PFSK-1 (cell line): ENCODE measurements around the gene SERPINB2.
A peak's percentile ranks its signal among the peaks of the same experiment; 100 is the strongest.

Source experiments
- FOXP2 ChIP-seq: optimal IDR thresholded peaks from 2 replicates; pipeline ENCODE3; 2011; ENCODE audit warnings: borderline replicate concordance, control low read depth, inconsistent platforms; ENCODE audit not compliant: insufficient read depth; ENCODE audit errors: extremely low read length, extremely low read depth
- POLR2AphosphoS5 ChIP-seq: IDR thresholded peaks from 2 replicates; pipeline ENCODE4 v1.6.1; 2012; ENCODE audit warnings: low read depth, mild to moderate bottlenecking, control low read depth, low read length, moderate library complexity
- SIN3A ChIP-seq: IDR thresholded peaks from 2 replicates; pipeline ENCODE4 v1.6.1; 2012; ENCODE audit warnings: mild to moderate bottlenecking, low read length, moderate library complexity, borderline replicate concordance; ENCODE audit not compliant: insufficient read depth
- TAF1 ChIP-seq: IDR thresholded peaks from 2 replicates; pipeline ENCODE4 v1.6.1; 2012; ENCODE audit warnings: low read length, control low read depth, borderline replicate concordance; ENCODE audit not compliant: insufficient read depth
- TF ChIP-seq, protein P1 (sequence below), 2 experiments: IDR thresholded peaks; 2 replicates each; pipeline versions ENCODE4 v1.6.1 to v1.8.0; 2011 to 2012; ENCODE audit warnings: low read depth in 2 of 2, low read length in 2 of 2, control low read depth in 1 of 2, inconsistent platforms in 1 of 2, mild to moderate bottlenecking in 1 of 2, moderate library complexity in 1 of 2; ENCODE audit not compliant: insufficient read depth in 1 of 2

SERPINB2 gene

DNA sequence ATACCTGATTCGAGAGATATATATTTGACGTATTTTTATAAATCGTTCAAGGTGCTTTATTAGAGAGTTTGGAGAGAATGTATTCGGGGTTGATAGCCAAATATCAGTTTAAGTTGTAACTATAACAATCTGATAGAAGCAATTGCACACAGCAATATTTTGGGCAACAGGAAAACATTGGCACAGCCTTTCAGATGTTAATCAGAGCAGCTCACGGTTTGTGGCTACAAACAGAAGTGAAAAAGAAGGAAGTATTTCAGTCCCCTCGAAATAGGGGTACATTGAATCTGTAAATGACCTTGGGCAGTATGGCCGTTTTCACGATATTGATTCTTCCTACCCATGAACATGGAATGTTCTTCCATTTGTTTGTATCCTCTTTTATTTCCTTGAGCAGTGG, 40.8 kb downstream of the SERPINB2 start:
- TF ChIP-seq, protein P1, sequence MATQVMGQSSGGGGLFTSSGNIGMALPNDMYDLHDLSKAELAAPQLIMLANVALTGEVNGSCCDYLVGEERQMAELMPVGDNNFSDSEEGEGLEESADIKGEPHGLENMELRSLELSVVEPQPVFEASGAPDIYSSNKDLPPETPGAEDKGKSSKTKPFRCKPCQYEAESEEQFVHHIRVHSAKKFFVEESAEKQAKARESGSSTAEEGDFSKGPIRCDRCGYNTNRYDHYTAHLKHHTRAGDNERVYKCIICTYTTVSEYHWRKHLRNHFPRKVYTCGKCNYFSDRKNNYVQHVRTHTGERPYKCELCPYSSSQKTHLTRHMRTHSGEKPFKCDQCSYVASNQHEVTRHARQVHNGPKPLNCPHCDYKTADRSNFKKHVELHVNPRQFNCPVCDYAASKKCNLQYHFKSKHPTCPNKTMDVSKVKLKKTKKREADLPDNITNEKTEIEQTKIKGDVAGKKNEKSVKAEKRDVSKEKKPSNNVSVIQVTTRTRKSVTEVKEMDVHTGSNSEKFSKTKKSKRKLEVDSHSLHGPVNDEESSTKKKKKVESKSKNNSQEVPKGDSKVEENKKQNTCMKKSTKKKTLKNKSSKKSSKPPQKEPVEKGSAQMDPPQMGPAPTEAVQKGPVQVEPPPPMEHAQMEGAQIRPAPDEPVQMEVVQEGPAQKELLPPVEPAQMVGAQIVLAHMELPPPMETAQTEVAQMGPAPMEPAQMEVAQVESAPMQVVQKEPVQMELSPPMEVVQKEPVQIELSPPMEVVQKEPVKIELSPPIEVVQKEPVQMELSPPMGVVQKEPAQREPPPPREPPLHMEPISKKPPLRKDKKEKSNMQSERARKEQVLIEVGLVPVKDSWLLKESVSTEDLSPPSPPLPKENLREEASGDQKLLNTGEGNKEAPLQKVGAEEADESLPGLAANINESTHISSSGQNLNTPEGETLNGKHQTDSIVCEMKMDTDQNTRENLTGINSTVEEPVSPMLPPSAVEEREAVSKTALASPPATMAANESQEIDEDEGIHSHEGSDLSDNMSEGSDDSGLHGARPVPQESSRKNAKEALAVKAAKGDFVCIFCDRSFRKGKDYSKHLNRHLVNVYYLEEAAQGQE (IDR thresholded peaks at IDR 0.05; ENCODE audit: insufficient read depth in 1 of 2, low read depth in 2 of 2, low read length in 2 of 2): no peak
- TF ChIP-seq SIN3A (no peak), FOXP2 (no peak), TAF1 (no peak), POLR2AphosphoS5 (no peak)

GRCh38 chr18:63930773-63931354, 43.4 kb downstream of the SERPINB2 start:
- TF ChIP-seq SIN3A (no peak), TAF1 (no peak), POLR2AphosphoS5 (no peak), FOXP2 (no peak)
- TF ChIP-seq, protein P1 (IDR thresholded peaks at IDR 0.05; ENCODE audit: insufficient read depth in 1 of 2, low read depth in 2 of 2, low read length in 2 of 2): no peak

- TF ChIP-seq FOXP2: peak; percentile 94
- TF ChIP-seq POLR2AphosphoS5: no peak
- TF ChIP-seq SIN3A: no peak
- TF ChIP-seq, protein P1 (IDR thresholded peaks at IDR 0.05; ENCODE audit: insufficient read depth in 1 of 2, low read depth in 2 of 2, low read length in 2 of 2): no peak
These were observed 48.8 kb downstream of the SERPINB2 start for GRCh38 chr18:63936156-63936931.

GRCh38 chr18:63936932-63937393, 49.5 kb downstream of the SERPINB2 start:
- TF ChIP-seq, protein P1 (IDR thresholded peaks at IDR 0.05; ENCODE audit: insufficient read depth in 1 of 2, low read depth in 2 of 2, low read length in 2 of 2): no peak
- no peak for TF ChIP-seq TAF1

- TF ChIP-seq FOXP2 (no peak), TAF1 (no peak), POLR2AphosphoS5 (no peak), SIN3A (no peak)
- TF ChIP-seq, protein P1 (IDR thresholded peaks at IDR 0.05; ENCODE audit: insufficient read depth in 1 of 2, low read depth in 2 of 2, low read length in 2 of 2): no peak
These were observed 52.5 kb downstream of the SERPINB2 start for GRCh38 chr18:63940008-63940407.
